Left renal pelvis (tissue), 4 donors: ENCODE data around the gene GRK2. TPM values are rescaled to one million over a fixed set of nuclear protein-coding genes. Genes with fewer than 3 reads are reported as not detected.

Experiments
- DNase-seq, 4 donors: peaks; one replicate each; pipeline ENCODE4 v3.0.0-alpha.2; 2013; ENCODE audit warnings: low read depth in 4 of 4, low spot score in 3 of 4
- polyA plus RNA-seq, 4 donors: library from polyadenylated mRNA; unstranded; fragments of 120-200 nt; gene quantifications; one replicate each; pipeline ENCODE4 v1.2.1, GENCODE V29; 2013; ENCODE audit not compliant: insufficient read length in 4 of 4

GRK2 gene
- polyA plus RNA-seq, 4 donors: 43.3 to 66.4 (median 47.0) TPM

DNA sequence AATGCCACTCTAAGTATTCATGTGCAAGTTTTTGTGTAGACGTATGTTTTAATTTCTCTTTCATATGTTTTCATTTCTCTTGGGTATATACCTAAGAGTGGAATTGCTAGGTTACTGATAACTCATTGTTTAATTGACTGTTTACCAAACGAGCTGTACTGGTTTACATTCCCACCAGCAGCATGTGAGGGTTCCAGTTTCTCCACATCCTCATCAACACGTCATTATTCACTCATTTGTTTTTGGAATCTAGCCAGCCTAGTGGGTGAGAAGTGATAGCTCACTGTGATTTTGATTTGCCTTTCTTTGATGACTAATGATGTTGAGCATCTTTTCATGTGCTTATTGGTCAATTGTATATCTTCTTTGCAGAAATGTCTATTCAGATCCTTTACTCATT, 26.8 kb downstream of the GRK2 start:
- DNase-seq: no peak

GRCh38 chr11:67295846-67296245, 29.6 kb downstream of the GRK2 start:
- DNase-seq: no peak

- no peak for DNase-seq
These were observed 32.5 kb downstream of the GRK2 start for GRCh38 chr11:67298786-67299185.

- DNase-seq: no peak
These were observed 33.4 kb downstream of the GRK2 start for GRCh38 chr11:67299471-67300191.

GRCh38 chr11:67300256-67300755, 34.0 kb downstream of the GRK2 start:
- DNase-seq: no peak

DNA sequence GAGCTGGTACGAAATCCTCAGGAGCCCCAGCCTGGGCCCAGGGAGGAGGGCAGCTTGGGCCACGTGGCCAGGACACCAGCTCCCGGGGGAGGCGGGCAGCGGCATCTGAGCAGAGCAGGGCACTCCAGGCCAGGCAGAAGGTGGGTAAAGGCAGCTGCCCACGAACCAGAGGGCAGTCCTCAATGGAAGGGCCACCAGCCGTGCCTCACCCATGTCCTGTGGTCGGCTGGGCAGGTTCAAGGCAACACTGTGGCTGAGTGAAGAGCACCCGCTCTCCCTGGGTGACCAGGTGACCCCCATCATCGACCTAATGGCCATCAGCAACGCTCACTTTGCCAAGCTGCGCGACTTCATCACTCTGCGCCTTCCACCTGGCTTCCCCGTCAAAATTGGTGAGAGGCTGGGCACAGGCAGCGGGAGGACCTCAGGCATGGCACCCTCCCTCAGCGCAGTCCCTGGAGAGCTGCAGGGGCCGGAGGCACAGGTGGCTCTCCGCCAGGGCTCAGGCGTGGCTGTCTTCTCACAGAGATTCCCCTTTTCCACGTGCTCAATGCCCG, 34.6 kb downstream of the GRK2 start:
- no peak for DNase-seq

GRCh38 chr11:67301313-67301921, 35.1 kb downstream of the GRK2 start:
- no peak for DNase-seq

DNA sequence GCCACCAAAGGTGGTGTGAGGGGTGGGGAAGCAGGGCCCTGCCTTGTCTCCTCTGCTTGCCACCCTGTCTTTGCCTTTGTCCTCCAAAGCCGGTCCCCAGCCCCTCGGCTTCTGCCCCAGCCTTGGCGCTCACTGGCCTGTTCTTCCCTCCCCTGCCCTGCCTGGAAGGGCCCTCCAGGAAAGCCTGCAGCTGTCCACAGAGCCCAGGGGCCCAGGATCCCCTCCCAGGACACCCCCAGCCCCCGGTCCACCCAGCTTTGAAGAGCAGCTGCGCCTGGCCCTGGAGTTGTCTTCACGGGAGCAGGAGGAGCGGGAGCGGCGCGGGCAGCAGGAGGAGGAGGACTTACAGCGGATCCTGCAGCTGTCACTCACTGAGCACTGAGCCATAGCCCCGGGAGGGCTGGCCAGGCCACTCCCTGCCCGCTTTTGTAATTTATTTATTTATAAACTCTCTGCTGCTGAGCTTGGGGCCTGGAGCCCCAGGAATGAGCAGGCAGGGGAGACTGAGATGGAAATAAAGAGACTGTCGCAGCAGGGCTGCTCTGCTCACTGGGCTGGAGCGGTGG, 35.8 kb downstream of the GRK2 start:
- DNase-seq: peak in 1 of 4 donors; percentile 49

DNA sequence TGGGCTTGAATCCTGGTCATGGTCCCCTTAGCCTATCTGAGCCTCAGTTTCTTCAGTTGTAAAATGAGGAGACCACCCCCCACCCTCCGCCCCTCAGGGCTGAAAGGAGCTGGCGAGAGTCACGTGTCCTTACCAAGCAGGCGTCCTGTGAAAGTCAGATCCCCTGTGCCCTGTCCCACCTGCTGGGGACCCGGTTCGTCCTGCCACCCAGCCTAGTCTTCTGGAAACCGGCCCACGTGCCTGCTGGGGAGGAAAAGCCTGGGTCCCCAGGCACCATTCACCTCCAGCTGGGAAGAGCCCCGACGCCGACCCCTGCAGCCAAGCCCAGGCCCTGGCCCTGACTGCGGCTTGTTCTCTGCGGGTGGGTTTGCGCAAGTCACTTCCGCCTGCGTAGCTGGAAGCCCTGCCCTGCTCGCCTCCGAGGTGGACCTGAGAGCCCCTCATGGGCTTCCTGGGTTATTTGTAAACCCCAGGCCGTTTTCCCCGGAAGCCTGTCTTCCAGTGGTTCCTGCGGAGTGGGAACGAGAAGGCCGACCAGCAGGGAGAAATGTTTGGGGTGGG, 36.4 kb downstream of the GRK2 start:
- no peak for DNase-seq

- no peak for DNase-seq
These were observed 37.0 kb downstream of the GRK2 start, which contains the start of gene SSH3 for GRCh38 chr11:67303132-67303834. Gene SSH3, plus strand, starts transcription at chr11:67303530. Its CDS starts 96 bp downstream, at chr11:67303626.

- DNase-seq: no peak
These were observed 37.6 kb downstream of the GRK2 start for GRCh38 chr11:67303835-67304411.

DNA sequence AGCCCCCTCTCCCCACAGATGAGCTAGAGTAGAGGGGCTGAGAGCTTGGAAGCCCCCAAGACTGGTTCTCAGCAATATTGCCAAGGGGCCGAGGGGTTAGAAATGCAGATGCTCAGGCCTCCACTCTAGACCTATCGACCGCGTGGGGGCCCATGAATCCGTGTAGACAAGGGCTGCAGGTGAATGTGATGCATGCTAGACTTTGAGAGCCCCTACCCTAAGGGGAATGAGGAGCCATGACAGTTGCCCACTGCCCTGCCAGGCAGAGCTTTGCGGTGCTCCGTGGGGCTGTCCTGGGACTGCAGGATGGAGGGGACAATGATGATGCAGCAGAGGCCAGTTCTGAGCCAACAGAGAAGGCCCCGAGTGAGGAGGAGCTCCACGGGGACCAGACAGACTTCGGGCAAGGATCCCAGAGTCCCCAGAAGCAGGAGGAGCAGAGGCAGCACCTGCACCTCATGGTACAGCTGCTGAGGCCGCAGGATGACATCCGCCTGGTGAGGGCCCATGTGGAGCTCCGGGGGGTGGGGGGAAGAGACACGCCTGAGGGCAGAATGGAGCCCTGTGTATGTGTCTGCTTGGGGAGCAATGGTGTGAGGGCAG, 38.3 kb downstream of the GRK2 start:
- DNase-seq: no peak

- no peak for DNase-seq
These were observed 40.7 kb downstream of the GRK2 start for GRCh38 chr11:67306769-67307544.

DNA sequence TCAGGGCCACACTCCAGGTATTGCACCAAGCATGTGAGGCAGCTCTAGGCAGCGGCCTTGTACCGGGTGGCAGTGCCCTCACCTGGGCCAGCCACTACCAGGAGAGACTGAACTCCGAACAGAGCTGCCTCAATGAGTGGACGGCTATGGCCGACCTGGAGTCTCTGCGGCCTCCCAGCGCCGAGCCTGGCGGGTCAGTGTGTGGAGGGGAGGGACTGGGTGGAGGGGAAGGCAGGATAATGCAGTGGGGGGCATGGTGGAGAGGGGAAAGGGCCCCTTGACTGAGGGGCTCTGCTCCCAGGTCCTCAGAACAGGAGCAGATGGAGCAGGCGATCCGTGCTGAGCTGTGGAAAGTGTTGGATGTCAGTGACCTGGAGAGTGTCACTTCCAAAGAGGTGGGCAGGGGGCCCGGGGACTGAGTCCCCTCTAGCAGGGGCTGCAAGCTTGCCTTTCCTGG, 41.3 kb downstream of the GRK2 start:
- no peak for DNase-seq

DNA sequence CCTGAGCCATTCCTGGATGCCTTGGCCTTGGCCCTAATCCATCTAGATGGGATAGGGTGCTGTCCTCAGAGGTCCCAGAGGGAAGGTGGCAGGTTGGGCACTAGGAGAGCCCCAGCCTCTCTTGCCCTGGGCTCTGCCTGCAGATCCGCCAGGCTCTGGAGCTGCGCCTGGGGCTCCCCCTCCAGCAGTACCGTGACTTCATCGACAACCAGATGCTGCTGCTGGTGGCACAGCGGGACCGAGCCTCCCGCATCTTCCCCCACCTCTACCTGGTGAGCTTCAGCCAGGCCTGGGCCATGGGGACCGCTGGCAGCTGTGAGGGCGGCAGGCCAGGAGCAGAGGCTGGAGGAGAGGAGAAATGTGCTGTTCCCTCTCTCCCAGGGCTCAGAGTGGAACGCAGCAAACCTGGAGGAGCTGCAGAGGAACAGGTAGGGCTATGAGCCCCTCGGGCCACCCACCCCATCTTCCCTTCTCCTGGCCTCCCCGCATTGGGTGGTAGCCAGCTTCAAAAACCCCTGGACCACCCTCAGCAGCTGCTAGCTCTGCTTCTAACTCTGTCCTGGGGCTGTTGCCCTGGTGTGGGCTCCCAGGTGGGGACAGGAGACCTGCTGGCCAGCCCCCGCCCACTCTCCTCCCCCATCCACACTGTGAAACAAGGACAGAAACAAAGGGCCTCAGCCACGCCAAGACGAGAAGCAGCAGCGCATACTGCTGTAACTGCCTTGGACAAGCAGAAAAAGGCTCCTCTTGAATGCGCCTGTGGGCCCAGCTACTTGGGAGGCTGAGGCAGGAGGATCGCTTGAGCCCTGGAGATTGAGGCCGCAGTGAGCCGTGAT, 42.0 kb downstream of the GRK2 start:
- DNase-seq: no peak

- DNase-seq: no peak
These were observed 42.9 kb downstream of the GRK2 start for GRCh38 chr11:67309166-67309565.

DNA sequence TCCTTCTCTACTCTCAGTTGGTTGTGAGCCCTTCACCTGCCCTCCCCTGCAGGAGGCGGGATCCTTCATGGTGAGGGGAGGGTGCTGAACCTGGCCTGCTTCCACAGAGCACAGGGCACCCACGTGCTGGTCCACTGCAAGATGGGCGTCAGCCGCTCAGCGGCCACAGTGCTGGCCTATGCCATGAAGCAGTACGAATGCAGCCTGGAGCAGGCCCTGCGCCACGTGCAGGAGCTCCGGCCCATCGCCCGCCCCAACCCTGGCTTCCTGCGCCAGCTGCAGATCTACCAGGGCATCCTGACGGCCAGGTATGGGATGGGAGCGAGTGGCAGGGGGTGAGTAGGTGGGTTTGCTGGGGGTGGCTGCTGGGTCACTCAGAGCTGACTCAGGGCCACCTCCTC, 43.4 kb downstream of the GRK2 start:
- no peak for DNase-seq
